ENCODE results near the gene MBD5.
"Not testable (repeated sequence)": the region's sequence is repeated elsewhere in the genome, so short reads cannot be mapped to it uniquely, and the experiment has no call there.

Gene MBD5

GRCh38 chr2:148527488-148528340, 506.8 kb downstream of the MBD5 start:
- no peak for DNase-seq (ENCODE audit: low read depth, low spot score)
- peak overlapping the region; percentile 26 for H3K4me3 ChIP-seq (ENCODE audit: low read length)

GRCh38 chr2:148528356-148529064, 507.6 kb downstream of the MBD5 start:
- DNase-seq (ENCODE audit: low read depth, low spot score): peak; percentile 82
- peak overlapping the region; percentile 26 for H3K4me3 ChIP-seq (ENCODE audit: low read length)

GRCh38 chr2:148529745-148530144, 508.9 kb downstream of the MBD5 start:
- H3K4me3 ChIP-seq (ENCODE audit: low read length): no peak overlapping the region

GRCh38 chr2:148530350-148530749, 509.5 kb downstream of the MBD5 start:
- no peak overlapping the region for H3K4me3 ChIP-seq (ENCODE audit: low read length)
- no peak for DNase-seq (ENCODE audit: low read depth, low spot score)

More at GRCh38 chr2:148529745-148530144, 508.9 kb downstream of the MBD5 start:
- no peak for DNase-seq (ENCODE audit: low read depth, low spot score)

- no peak for DNase-seq (ENCODE audit: low read depth, low spot score)
- H3K4me3 ChIP-seq (ENCODE audit: low read length): no peak overlapping the region
Observed at GRCh38 chr2:148531235-148531634, 510.3 kb downstream of the MBD5 start.

- no peak overlapping the region for H3K4me3 ChIP-seq (ENCODE audit: low read length)
- no peak for DNase-seq (ENCODE audit: low read depth, low spot score)
Observed at GRCh38 chr2:148531669-148532428, 511.0 kb downstream of the MBD5 start.

- no peak for DNase-seq (ENCODE audit: low read depth, low spot score)
- H3K4me3 ChIP-seq (ENCODE audit: low read length): no peak overlapping the region
Observed at GRCh38 chr2:148533004-148533403, 512.1 kb downstream of the MBD5 start.

GRCh38 chr2:148533685-148534084, 512.8 kb downstream of the MBD5 start:
- H3K4me3 ChIP-seq (ENCODE audit: low read length): no peak overlapping the region
- DNase-seq (ENCODE audit: low read depth, low spot score): no peak

- DNase-seq (ENCODE audit: low read depth, low spot score): no peak
- H3K4me3 ChIP-seq (ENCODE audit: low read length): no peak overlapping the region
Observed at GRCh38 chr2:148534416-148535204, 513.7 kb downstream of the MBD5 start.

- no peak overlapping the region for H3K4me3 ChIP-seq (ENCODE audit: low read length)
- no peak for DNase-seq (ENCODE audit: low read depth, low spot score)
Observed at GRCh38 chr2:148538375-148538774, 517.5 kb downstream of the MBD5 start.

GRCh38 chr2:148540022-148540421, 519.1 kb downstream of the MBD5 start:
- DNase-seq (ENCODE audit: low read depth, low spot score): no peak

GRCh38 chr2:148541792-148542191, 520.9 kb downstream of the MBD5 start:
- DNase-seq (ENCODE audit: low read depth, low spot score): no peak
- H3K4me3 ChIP-seq (ENCODE audit: low read length): no peak overlapping the region

More at GRCh38 chr2:148540022-148540421, 519.1 kb downstream of the MBD5 start:
- H3K4me3 ChIP-seq (ENCODE audit: low read length): no peak overlapping the region

GRCh38 chr2:148542614-148543013, 521.7 kb downstream of the MBD5 start:
- DNase-seq (ENCODE audit: low read depth, low spot score): no peak
- H3K4me3 ChIP-seq (ENCODE audit: low read length): no peak overlapping the region

- not testable (repeated sequence) for DNase-seq (ENCODE audit: low read depth, low spot score); H3K4me3 ChIP-seq (ENCODE audit: low read length)
Observed at GRCh38 chr2:148543088-148543540, 522.2 kb downstream of the MBD5 start.

GRCh38 chr2:148545390-148546256, 524.7 kb downstream of the MBD5 start:
- H3K4me3 ChIP-seq (ENCODE audit: low read length): no peak overlapping the region
- DNase-seq (ENCODE audit: low read depth, low spot score): no peak

GRCh38 chr2:148546270-148546669, 525.4 kb downstream of the MBD5 start:
- DNase-seq (ENCODE audit: low read depth, low spot score): peak; percentile 55
- H3K4me3 ChIP-seq (ENCODE audit: low read length): no peak overlapping the region

GRCh38 chr2:148548716-148549400, 528.0 kb downstream of the MBD5 start:
- no peak for DNase-seq (ENCODE audit: low read depth, low spot score)
- no peak overlapping the region for H3K4me3 ChIP-seq (ENCODE audit: low read length)

All from Jurkat, Clone E6-1 (cell line).